MCF 10A (cell line): Measurements from ENCODE around the gene CEBPZ. TPM values are rescaled to one million over a fixed set of nuclear protein-coding genes. Genes with fewer than 3 reads are reported as not detected.

Experiments used
- BruUV-seq: library from RNA; stranded (reverse); fragments of 400-500 nt; replicated peaks from 2 replicates; lab custom pipeline; 2021; lab: Mats Ljungman, UMichigan
- CTCF ChIA-PET: fragments of 300-600 bp; sonication (Branson Sonifier 250); formaldehyde crosslinking; extraction: SDS; loops from one replicate; lab custom pipeline; 2021; ENCODE audit warnings: antibody characterized with exemption, inconsistent platforms; lab: Yijun Ruan, JAX
- POLR2A ChIA-PET: fragments of 300-600, 350-650 bp; sonication (Branson Sonifier 250); formaldehyde crosslinking; extraction: SDS; loops from one replicate; lab custom pipeline; 2020; ENCODE audit warnings: antibody characterized with exemption, inconsistent platforms; lab: Yijun Ruan, JAX
- DNase-seq: peaks from one replicate; pipeline ENCODE4 v3.0.0-alpha.2; 2018; ENCODE audit not compliant: unreplicated experiment
- H3K27ac Mint-ChIP-seq: one replicate; pipeline ENCODE4 v1.8.0; 2022; ENCODE audit warnings: mild to moderate bottlenecking, low read depth, mixed read lengths; ENCODE audit not compliant: unreplicated experiment
- H3K27me3 Mint-ChIP-seq: one replicate; pipeline ENCODE4 v1.8.0; 2022; ENCODE audit warnings: mixed read lengths; ENCODE audit not compliant: insufficient read depth, unreplicated experiment
- H3K36me3 Mint-ChIP-seq: one replicate; pipeline ENCODE4 v1.8.0; 2022; ENCODE audit warnings: mild to moderate bottlenecking, moderate library complexity, mixed read lengths; ENCODE audit not compliant: insufficient read depth, unreplicated experiment
- H3K4me1 Mint-ChIP-seq: one replicate; pipeline ENCODE4 v1.8.0; 2022; ENCODE audit warnings: mixed read lengths; ENCODE audit not compliant: insufficient read depth, unreplicated experiment
- H3K4me3 Mint-ChIP-seq: one replicate; pipeline ENCODE4 v1.8.0; 2022; ENCODE audit warnings: mild to moderate bottlenecking, moderate library complexity, mixed read lengths; ENCODE audit not compliant: unreplicated experiment
- H3K9me3 Mint-ChIP-seq: one replicate; pipeline ENCODE4 v1.8.0; 2022; ENCODE audit warnings: mixed read lengths; ENCODE audit not compliant: unreplicated experiment
- CTCF ChIP-seq: fragments of 200-600 bp; IDR thresholded peaks from one replicate; pipeline ENCODE4 v1.8.0; 2022; ENCODE audit warnings: antibody characterized with exemption, mild to moderate bottlenecking; ENCODE audit not compliant: unreplicated experiment
- intact Hi-C: fragments of 100-400 bp; cut with micrococcal nuclease; formaldehyde crosslinking; loops from 2 replicates; pipeline ENCODE4 v1.14.1; 2022
- total RNA-seq: library from RNA; stranded (reverse); gene quantifications from 2 replicates; pipeline ENCODE4 v1.2.3, GENCODE V29; 2022

The CEBPZ gene
- total RNA-seq, 1 experiment from 2014 or later, result 61.7 TPM

GRCh38 chr2:37192551-37192950, 38.8 kb downstream of the CEBPZ start:
- no peaks in the 10 kb centered on the region for H3K27me3 Mint-ChIP-seq
- no TSS peak for BruUV-seq
- no peak overlapping the region for H3K4me3 Mint-ChIP-seq
- POLR2A ChIA-PET, result interaction anchor here (0.7 kb wide), 1 partner anchor 18 kb away, joined by 3 read pairs; no protein-coding TSS in a partner anchor
- H3K9me3 Mint-ChIP-seq, result no peaks in the 10 kb centered on the region
- CTCF ChIA-PET, result interaction anchor here (5.8 kb wide), 1 partner anchor 24 kb away, joined by 32 read pairs; no protein-coding TSS in a partner anchor
- no peak for DNase-seq
- TF ChIP-seq CTCF, result no peak
- H3K4me1 Mint-ChIP-seq, result peaks cover 14% of the 10 kb centered on the region
- H3K27ac Mint-ChIP-seq, result no peak overlapping the region
- H3K36me3 Mint-ChIP-seq, result peaks cover 5% of the 10 kb centered on the region
- intact Hi-C loops, result no loop called here

DNA sequence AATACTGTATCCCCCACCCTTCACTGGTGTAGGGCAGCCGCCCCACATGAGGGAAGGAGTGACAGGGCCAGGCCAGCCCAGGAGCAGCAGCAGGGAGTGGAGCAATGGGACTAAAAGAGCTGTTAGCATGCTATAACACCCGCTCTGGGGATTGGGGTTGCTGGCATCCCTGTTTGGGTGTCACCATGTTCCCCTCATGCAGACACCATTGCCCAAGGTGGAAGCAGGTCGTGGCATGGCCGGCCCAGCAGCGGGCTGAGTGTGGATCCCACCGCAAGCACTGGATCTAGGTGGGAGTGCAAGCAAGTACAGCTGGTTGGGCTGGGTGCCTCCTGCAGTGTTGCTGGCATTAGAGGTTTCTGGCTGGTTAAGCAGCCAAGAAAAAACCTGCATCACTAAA, 39.6 kb downstream of the CEBPZ start:
- no peak overlapping the region for H3K4me3 Mint-ChIP-seq
- ChIA-PET CTCF (interaction anchor here (5.8 kb wide), 1 partner anchor 23 kb away, joined by 32 read pairs; no protein-coding TSS in a partner anchor), POLR2A (interaction anchor here (0.7 to 2.4 kb wide), 2 partner anchors 11 to 19 kb away, joined by 3 to 12 read pairs; no protein-coding TSS in a partner anchor)
- H3K27ac Mint-ChIP-seq, result no peak overlapping the region
- H3K36me3 Mint-ChIP-seq, result no peaks in the 10 kb centered on the region
- intact Hi-C loops, result no loop called here
- H3K4me1 Mint-ChIP-seq, result peaks cover 14% of the 10 kb centered on the region
- DNase-seq, result no peak
- no peak for TF ChIP-seq CTCF
- no peaks in the 10 kb centered on the region for H3K27me3 Mint-ChIP-seq
- no TSS peak for BruUV-seq
- no peaks in the 10 kb centered on the region for H3K9me3 Mint-ChIP-seq

DNA sequence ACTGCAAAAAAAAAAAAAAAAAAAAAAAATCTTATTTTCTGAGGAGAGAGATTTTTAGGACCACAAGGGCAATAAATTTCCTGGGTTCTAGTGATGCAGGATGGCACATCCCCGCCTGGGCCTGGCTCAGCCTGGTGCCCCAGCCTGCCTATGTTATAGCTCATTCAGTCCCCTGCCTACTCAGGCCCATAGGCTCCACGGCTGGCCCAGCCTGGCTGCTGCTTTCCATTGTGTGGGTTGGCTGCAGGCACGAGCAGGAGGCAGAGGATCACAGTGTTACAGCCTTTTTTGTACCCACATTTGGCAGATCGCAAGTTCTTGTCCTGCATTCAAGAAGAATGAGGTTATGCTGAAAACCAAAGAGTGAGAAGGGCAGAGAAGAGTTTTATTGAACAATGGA, 40.1 kb downstream of the CEBPZ start:
- DNase-seq, result no peak
- H3K27me3 Mint-ChIP-seq, result no peaks in the 10 kb centered on the region
- no peaks in the 10 kb centered on the region for H3K9me3 Mint-ChIP-seq
- no TSS peak for BruUV-seq
- H3K36me3 Mint-ChIP-seq, result no peaks in the 10 kb centered on the region
- peaks cover 14% of the 10 kb centered on the region for H3K4me1 Mint-ChIP-seq
- no peak for TF ChIP-seq CTCF
- POLR2A ChIA-PET, result interaction anchor here (0.7 to 3.1 kb wide), 4 partner anchors 11 to 145 kb away, joined by 4 to 13 read pairs (median 8); partner anchors contain the start of gene EIF2AK2
- intact Hi-C loops, result no loop called here
- H3K27ac Mint-ChIP-seq, result no peak overlapping the region
- H3K4me3 Mint-ChIP-seq, result no peak overlapping the region
- CTCF ChIA-PET, result interaction anchor here (0.6 to 5.8 kb wide), 2 partner anchors 22 to 57 kb away, joined by 4 to 32 read pairs; no protein-coding TSS in a partner anchor

DNA sequence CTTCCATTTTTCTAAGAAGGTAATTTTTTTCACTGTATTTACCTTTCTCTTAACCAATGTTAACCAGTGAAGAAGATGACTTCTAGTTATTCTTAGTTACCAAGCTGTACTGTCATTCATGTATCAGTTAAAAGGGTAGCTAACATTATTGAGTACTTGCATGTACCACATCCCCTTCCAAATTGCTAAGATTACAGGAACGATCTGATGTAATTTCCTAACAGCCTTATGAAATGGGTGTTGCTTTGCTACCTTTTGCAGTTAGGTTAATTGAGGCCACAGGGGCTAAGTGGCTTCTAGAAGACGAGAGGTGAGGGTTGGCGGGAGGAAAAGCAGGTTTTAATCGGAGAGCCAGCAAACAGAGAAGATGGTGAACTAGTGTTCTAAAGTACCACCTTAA, 41.1 kb downstream of the CEBPZ start:
- intact Hi-C loops, result no loop called here
- no TSS peak for BruUV-seq
- Mint-ChIP-seq H3K27me3 (no peaks in the 10 kb centered on the region), H3K9me3 (no peaks in the 10 kb centered on the region), H3K36me3 (no peaks in the 10 kb centered on the region), H3K27ac (peak overlapping the region; percentile 68), H3K4me3 (no peak overlapping the region), H3K4me1 (peaks cover 14% of the 10 kb centered on the region)
- peak; percentile 27 for DNase-seq
- ChIA-PET CTCF (interaction anchor here (0.6 to 5.8 kb wide), 4 partner anchors 12 to 24 kb away, joined by 4 to 32 read pairs (median 6); no protein-coding TSS in a partner anchor), POLR2A (interaction anchor here (0.6 to 3.1 kb wide), 4 partner anchors 8 to 118 kb away, joined by 3 to 13 read pairs (median 8); partner anchors contain the start of gene EIF2AK2)
- no peak for TF ChIP-seq CTCF
